Measurements from ENCODE around the gene MYO15B.

Gene MYO15B

GRCh38 chr17:75647061-75647460, 59.5 kb downstream of the MYO15B start:
- ATAC-seq (replicated peaks; ENCODE audit: extremely low read depth, poor library complexity, severe bottlenecking) (no peak), DNase-seq (ENCODE audit: low spot score in 2 of 2) (no peak)
- Mint-ChIP-seq H3K27ac (ENCODE audit: low read depth) (no peak overlapping the region), H3K27me3 (no peaks in the 10 kb centered on the region), H3K9me3 (no peaks in the 10 kb centered on the region), H3K4me3 (no peak overlapping the region), H3K36me3 (ENCODE audit: insufficient read depth) (peaks cover 2% of the 10 kb centered on the region), H3K4me1 (no peaks in the 10 kb centered on the region)

DNA sequence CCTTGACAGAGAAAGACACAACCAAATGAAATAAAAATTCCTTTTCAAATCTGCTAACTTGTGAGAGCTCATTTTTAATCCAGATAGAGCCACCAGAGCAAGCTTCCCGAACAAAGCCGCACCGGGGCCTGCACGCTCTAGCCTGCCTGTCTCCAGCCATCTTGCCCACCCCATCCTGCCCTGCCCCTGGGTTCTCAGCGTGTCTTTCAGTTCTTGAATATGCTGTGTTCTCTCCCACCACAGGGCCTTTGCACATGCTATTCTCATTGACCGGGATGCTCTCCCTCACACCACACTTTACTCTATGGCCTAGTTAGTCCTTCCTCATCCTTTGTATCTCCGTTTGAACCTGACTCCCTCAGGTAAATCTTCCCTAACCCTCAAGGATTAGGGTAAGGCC, 60.3 kb downstream of the MYO15B start:
- ATAC-seq (replicated peaks; ENCODE audit: extremely low read depth, poor library complexity, severe bottlenecking) (no peak), DNase-seq (ENCODE audit: low spot score in 2 of 2) (no peak)
- peaks cover 4% of the 10 kb centered on the region for H3K4me1 Mint-ChIP-seq
- no peaks in the 10 kb centered on the region for H3K27me3 Mint-ChIP-seq
- no peak overlapping the region for H3K27ac Mint-ChIP-seq (ENCODE audit: low read depth)
- no peak overlapping the region for H3K4me3 Mint-ChIP-seq
- H3K36me3 Mint-ChIP-seq (ENCODE audit: insufficient read depth), result peaks cover 2% of the 10 kb centered on the region
- H3K9me3 Mint-ChIP-seq, result no peaks in the 10 kb centered on the region

DNA sequence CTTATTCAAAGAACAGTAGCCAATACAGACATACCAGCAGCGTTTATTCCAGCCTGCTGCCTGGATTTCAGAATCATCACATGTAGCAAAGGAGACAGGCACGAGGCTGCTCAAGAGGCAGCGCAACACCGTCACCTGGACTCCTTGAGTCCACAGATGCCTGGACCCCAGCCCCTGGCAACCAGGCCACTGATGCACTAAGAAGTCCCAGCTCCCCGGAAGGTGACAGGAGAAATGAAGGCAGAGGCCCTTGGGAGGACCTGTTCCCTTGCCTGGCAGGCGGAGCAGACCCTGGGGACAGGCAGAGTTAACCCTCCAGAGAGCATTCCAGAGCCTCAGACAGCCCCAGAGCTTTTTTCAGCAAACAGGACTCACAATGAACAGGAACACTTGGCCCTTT, 62.1 kb downstream of the MYO15B start:
- Mint-ChIP-seq H3K4me3 (no peak overlapping the region), H3K9me3 (no peaks in the 10 kb centered on the region), H3K27ac (ENCODE audit: low read depth) (no peak overlapping the region), H3K4me1 (peaks cover 5% of the 10 kb centered on the region), H3K36me3 (ENCODE audit: insufficient read depth) (peaks cover 7% of the 10 kb centered on the region), H3K27me3 (no peaks in the 10 kb centered on the region)
- no peak for DNase-seq (ENCODE audit: low spot score in 2 of 2)
- ATAC-seq (replicated peaks; ENCODE audit: extremely low read depth, poor library complexity, severe bottlenecking), result no peak

DNA sequence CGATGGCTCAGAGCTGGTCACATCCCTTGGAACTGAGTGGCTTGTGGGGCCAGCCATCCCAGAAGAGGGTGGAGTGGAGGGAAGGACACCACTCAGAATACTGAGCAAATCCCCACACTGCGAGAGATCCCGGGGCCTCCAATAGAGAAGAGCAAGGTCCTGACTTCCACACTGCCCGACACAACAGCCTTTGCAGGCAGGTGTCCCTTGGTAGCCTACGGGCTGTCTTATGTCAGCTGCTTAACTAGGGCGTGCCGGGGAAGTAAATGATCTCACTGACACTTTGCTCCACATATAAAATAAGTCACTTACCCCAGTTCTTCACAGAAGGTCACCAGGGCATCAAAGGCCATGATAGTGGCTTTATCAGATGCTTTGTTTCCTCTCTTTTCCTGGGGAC, 63.3 kb downstream of the MYO15B start:
- H3K36me3 Mint-ChIP-seq (ENCODE audit: insufficient read depth), result peaks cover 7% of the 10 kb centered on the region
- ATAC-seq (replicated peaks; ENCODE audit: extremely low read depth, poor library complexity, severe bottlenecking) (no peak), DNase-seq (ENCODE audit: low spot score in 2 of 2) (no peak)
- peaks cover 5% of the 10 kb centered on the region for H3K4me1 Mint-ChIP-seq
- no peaks in the 10 kb centered on the region for H3K9me3 Mint-ChIP-seq
- no peaks in the 10 kb centered on the region for H3K27me3 Mint-ChIP-seq
- H3K27ac Mint-ChIP-seq (ENCODE audit: low read depth), result no peak overlapping the region
- no peak overlapping the region for H3K4me3 Mint-ChIP-seq

DNA sequence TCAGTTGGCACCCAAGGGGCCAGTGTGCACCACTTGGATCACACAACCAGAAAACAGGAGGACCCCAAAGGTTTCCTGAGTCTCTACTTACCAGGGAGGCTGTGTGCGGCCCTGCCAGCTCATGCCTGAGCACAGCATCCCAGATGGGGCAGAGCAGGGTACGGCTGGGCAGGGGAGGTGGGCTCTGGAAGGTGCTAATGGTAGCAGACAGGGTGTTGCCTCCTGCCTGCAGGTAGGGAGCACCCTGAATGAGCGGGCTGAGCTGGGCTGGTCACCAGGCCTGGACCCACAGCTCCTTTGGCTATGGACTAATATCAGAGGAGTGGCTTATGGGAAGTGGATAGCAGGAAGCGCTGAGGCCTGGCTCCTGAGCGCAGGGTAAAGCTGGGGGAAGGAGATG, 64.7 kb downstream of the MYO15B start:
- Mint-ChIP-seq H3K9me3 (no peaks in the 10 kb centered on the region), H3K4me3 (no peak overlapping the region), H3K27ac (ENCODE audit: low read depth) (no peak overlapping the region), H3K27me3 (no peaks in the 10 kb centered on the region), H3K4me1 (peaks cover 5% of the 10 kb centered on the region), H3K36me3 (ENCODE audit: insufficient read depth) (peaks cover 9% of the 10 kb centered on the region)
- ATAC-seq (replicated peaks; ENCODE audit: extremely low read depth, poor library complexity, severe bottlenecking) (no peak), DNase-seq (ENCODE audit: low spot score in 2 of 2) (no peak)

GRCh38 chr17:75652934-75653549, 65.4 kb downstream of the MYO15B start:
- DNase-seq (ENCODE audit: low spot score in 2 of 2) (no peak), ATAC-seq (replicated peaks; ENCODE audit: extremely low read depth, poor library complexity, severe bottlenecking) (peak; percentile 64)
- H3K4me3 Mint-ChIP-seq, result no peak overlapping the region
- H3K27ac Mint-ChIP-seq (ENCODE audit: low read depth), result no peak overlapping the region
- H3K27me3 Mint-ChIP-seq, result no peaks in the 10 kb centered on the region
- H3K4me1 Mint-ChIP-seq, result peaks cover 5% of the 10 kb centered on the region
- no peaks in the 10 kb centered on the region for H3K9me3 Mint-ChIP-seq
- H3K36me3 Mint-ChIP-seq (ENCODE audit: insufficient read depth), result peaks cover 10% of the 10 kb centered on the region

DNA sequence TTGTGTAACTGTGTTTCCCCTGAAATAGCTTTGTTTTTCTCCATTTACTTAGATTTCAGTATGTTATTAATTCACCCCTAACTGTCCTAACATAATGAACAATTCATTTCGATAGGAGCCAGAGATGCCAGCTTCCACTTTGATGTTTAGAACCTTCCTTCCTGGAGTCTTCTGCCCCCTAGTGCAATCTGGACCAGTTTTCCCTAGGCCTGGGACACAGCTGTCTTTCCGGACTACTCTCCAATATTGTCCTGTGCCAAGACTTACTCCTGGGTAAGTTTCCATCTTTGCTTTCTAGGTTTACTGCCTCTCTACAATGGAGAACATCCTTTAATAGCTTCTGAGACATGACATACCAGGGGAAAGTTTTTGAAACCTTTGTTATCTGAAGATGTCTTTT, 66.6 kb downstream of the MYO15B start:
- H3K4me3 Mint-ChIP-seq, result no peak overlapping the region
- peaks cover 12% of the 10 kb centered on the region for H3K36me3 Mint-ChIP-seq (ENCODE audit: insufficient read depth)
- no peak overlapping the region for H3K27ac Mint-ChIP-seq (ENCODE audit: low read depth)
- no peaks in the 10 kb centered on the region for H3K9me3 Mint-ChIP-seq
- ATAC-seq (replicated peaks; ENCODE audit: extremely low read depth, poor library complexity, severe bottlenecking) (no peak), DNase-seq (ENCODE audit: low spot score in 2 of 2) (no peak)
- H3K4me1 Mint-ChIP-seq, result peaks cover 5% of the 10 kb centered on the region
- no peaks in the 10 kb centered on the region for H3K27me3 Mint-ChIP-seq

DNA sequence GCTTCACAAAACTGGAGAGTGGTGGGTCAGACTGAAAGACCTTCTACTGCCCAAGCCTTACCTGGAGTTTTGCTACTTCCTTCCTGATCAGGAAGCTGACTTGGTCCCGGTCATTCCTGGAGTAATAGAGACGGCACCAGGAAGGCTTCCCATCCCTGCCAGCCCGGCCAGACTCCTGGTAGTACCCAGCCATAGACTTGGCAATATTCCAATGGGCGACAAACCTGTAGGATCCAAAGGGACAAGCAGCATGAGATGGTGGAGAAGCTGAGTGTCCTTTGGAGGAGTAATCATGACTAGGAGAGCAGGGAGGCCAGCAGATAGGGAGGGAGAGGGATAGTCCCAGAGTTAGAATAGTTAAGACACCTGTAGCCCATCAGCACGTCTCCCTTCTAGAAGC, 70.6 kb downstream of the MYO15B start:
- ATAC-seq (replicated peaks; ENCODE audit: extremely low read depth, poor library complexity, severe bottlenecking) (no peak), DNase-seq (ENCODE audit: low spot score in 2 of 2) (no peak)
- H3K4me3 Mint-ChIP-seq, result no peak overlapping the region
- H3K36me3 Mint-ChIP-seq (ENCODE audit: insufficient read depth), result peaks cover 10% of the 10 kb centered on the region
- no peaks in the 10 kb centered on the region for H3K27me3 Mint-ChIP-seq
- H3K9me3 Mint-ChIP-seq, result no peaks in the 10 kb centered on the region
- H3K27ac Mint-ChIP-seq (ENCODE audit: low read depth), result no peak overlapping the region
- no peaks in the 10 kb centered on the region for H3K4me1 Mint-ChIP-seq

DNA sequence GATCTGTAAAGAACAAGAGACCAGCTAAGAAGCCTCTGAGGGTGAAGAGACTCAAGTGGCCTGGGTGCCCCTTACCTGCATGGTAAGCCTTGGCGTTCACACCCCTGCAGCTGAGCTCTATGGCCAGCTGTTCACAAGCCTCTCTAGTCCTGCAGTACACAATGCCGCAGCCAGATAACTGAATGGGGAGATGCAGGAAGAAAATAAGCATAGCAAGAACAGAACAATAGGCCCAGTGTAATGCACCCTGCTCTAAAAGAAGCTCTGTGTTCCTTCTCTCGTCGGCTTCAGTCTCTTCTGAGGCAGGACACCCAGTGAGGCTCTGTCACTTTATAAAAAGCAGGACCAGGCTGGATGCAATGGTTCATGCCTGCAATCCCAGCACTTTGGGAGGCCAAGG, 73.9 kb downstream of the MYO15B start:
- no peaks in the 10 kb centered on the region for H3K27me3 Mint-ChIP-seq
- H3K4me1 Mint-ChIP-seq, result peaks cover 6% of the 10 kb centered on the region
- no peak overlapping the region for H3K4me3 Mint-ChIP-seq
- no peak overlapping the region for H3K27ac Mint-ChIP-seq (ENCODE audit: low read depth)
- ATAC-seq (replicated peaks; ENCODE audit: extremely low read depth, poor library complexity, severe bottlenecking) (no peak), DNase-seq (ENCODE audit: low spot score in 2 of 2) (no peak)
- H3K9me3 Mint-ChIP-seq, result no peaks in the 10 kb centered on the region
- H3K36me3 Mint-ChIP-seq (ENCODE audit: insufficient read depth), result peaks cover 11% of the 10 kb centered on the region

- Mint-ChIP-seq H3K27me3 (no peaks in the 10 kb centered on the region), H3K9me3 (no peaks in the 10 kb centered on the region), H3K27ac (ENCODE audit: low read depth) (no peak overlapping the region), H3K36me3 (ENCODE audit: insufficient read depth) (peaks cover 11% of the 10 kb centered on the region), H3K4me1 (peaks cover 6% of the 10 kb centered on the region), H3K4me3 (no peak overlapping the region)
- ATAC-seq (replicated peaks; ENCODE audit: extremely low read depth, poor library complexity, severe bottlenecking), result no peak
- no peak for DNase-seq (ENCODE audit: low spot score in 2 of 2)
Measured at GRCh38 chr17:75662511-75662910, 74.9 kb downstream of the MYO15B start.

GRCh38 chr17:75664099-75664549, 76.5 kb downstream of the MYO15B start:
- DNase-seq (ENCODE audit: low spot score in 2 of 2) (no peak), ATAC-seq (replicated peaks; ENCODE audit: extremely low read depth, poor library complexity, severe bottlenecking) (no peak)
- Mint-ChIP-seq H3K4me1 (peaks cover 12% of the 10 kb centered on the region), H3K27ac (ENCODE audit: low read depth) (no peak overlapping the region), H3K36me3 (ENCODE audit: insufficient read depth) (peaks cover 17% of the 10 kb centered on the region), H3K27me3 (no peaks in the 10 kb centered on the region), H3K9me3 (no peaks in the 10 kb centered on the region), H3K4me3 (no peak overlapping the region)

DNA sequence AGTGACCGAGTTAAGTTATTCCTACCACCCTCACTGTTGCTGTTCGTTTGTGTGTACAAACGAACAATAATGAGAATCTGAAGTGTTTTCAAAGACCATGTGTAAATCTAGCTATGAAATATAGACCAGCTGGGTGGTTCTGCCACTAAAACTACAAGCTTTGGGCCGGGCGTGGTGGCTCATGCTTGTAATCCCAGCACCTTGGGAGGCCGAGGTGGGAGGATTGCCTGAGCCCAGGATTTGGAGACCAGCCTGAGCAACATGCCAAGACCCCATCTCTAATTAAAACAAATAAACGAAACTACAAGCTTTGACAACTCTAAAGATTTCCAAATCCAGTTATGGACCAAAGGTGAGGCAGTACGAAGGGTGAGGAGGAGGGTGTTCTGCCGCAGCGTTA, 78.4 kb downstream of the MYO15B start:
- ATAC-seq (replicated peaks; ENCODE audit: extremely low read depth, poor library complexity, severe bottlenecking), result no peak
- H3K27ac Mint-ChIP-seq (ENCODE audit: low read depth), result peak overlapping the region; percentile 72
- H3K4me1 Mint-ChIP-seq, result peaks cover 20% of the 10 kb centered on the region
- no peaks in the 10 kb centered on the region for H3K9me3 Mint-ChIP-seq
- no peak for DNase-seq (ENCODE audit: low spot score in 2 of 2)
- H3K27me3 Mint-ChIP-seq, result no peaks in the 10 kb centered on the region
- H3K4me3 Mint-ChIP-seq, result no peak overlapping the region
- H3K36me3 Mint-ChIP-seq (ENCODE audit: insufficient read depth), result peaks cover 25% of the 10 kb centered on the region

- Mint-ChIP-seq H3K4me3 (no peak within 1 kb of the TSS), H3K36me3 (ENCODE audit: insufficient read depth) (peaks cover 35% of the 10 kb centered on the region), H3K27me3 (no peaks in the 10 kb centered on the region), H3K4me1 (peaks cover 26% of the 10 kb centered on the region), H3K9me3 (no peaks in the 10 kb centered on the region), H3K27ac (ENCODE audit: low read depth) (peak within 1 kb of the TSS; percentile 72)
- peak; percentile 84 to 98 for DNase-seq (ENCODE audit: low spot score in 2 of 2)
- ATAC-seq (replicated peaks; ENCODE audit: extremely low read depth, poor library complexity, severe bottlenecking), result peak; percentile 100
Measured at GRCh38 chr17:75666959-75667790, 79.6 kb downstream of the MYO15B start, which contains the start of the genes RECQL5 and SAP30BP. Gene RECQL5, minus strand, starts transcription at chr17:75667154. Its CDS starts 597 bp downstream, at chr17:75666557. Gene SAP30BP, plus strand, starts transcription at chr17:75667338. Its CDS starts 35 bp downstream, at chr17:75667373.

Measured in central memory CD8-positive, alpha-beta T cell (primary cell).